GM21367 (cell line): ENCODE results near the gene MYH7B.

Source experiments
- ATAC-seq: cut with Tn5 transposase; IDR thresholded peaks from one replicate; pipeline ENCODE4 v1.9.1; 2021; ENCODE audit not compliant: unreplicated experiment

Gene MYH7B

DNA sequence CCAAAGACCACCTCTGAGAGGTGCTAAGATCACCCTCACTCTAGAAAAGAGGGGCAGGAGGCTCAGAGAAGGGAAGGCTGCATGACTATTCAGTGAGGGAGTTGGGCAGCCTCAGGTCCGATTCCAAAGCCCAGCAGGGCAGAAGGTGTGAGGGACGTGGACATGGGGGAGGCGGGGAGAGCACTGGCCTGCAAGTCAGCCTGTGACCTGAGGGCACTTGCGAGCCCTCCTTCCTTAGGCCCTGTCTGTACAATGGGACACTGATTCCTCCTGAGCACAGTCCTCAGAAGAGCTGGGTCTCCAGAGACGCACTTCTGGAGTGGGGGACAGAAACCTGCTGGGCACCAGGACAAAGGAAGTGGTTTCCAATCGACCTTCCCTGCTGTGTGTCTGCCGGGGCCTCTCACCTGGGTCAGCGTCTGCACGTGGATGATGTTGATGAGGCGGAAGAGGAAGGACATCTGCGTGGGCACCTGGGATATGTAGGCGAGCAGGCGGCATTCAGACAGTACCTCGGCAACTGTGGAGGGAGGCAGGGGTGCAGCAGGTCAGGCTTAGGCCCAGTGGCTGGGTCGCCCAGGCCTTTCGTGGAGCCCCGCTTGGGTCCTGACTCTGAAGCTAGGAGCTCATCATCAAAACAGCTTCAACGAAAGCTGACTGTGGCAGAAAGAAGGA is 48.5 kb downstream of the MYH7B start:
- ATAC-seq = no peak

DNA sequence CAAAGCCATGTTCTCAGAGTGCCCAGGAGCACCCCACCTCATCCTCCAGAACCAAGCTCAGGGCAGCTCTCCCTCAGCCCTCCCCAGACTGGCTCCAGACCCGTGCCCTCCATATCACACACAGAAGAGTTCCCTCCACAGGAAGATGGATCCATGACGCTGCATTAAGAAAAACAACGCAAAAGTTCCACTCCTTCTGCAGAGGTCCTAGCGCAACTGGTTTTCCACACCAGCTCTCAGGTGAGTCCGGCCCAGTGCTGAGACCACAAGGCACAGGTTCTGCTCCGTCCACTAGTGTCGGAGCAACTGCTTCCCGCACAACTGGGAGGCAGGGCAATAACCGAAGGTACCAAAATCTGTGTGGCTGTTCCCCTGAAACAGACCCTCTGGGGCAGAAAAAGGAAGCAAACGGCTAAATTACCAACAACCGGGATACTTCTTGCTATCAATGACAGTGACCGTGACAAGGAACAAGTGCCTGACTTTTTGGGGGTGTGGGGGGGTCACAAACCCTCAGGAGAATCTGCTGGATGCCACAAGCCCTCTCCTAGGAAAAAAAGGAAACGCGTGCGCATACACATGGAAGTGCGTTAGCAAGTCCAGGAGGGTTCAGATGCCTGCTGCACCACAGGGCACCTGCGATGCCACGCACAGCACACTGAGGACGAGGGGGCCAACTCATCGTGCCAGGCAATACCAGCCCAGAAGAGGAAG is 49.2 kb downstream of the MYH7B start:
- ATAC-seq = no peak
